ENCODE results near the gene TPRG1L.

DNA sequence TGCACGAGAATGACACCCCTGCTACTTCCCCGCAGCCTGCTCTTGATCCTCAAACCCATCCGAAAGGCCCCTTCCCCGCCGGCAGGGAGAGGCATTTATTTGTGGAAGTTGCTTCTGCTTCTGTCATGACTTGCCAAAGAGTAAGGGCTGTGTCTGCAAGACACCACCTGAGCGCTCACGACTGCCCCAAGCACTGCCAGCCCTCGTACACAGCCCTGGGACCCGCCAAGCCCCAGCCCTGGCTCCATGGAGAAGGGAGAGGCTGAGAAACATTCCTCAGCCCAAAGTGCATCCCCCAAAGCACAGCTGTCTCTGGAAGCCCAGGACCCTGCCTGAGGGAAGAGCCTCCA is 6.3 kb upstream of the TPRG1L start:
- no peak for TF ChIP-seq EZH2 (IDR thresholded peaks at IDR 0.05; ENCODE audit: insufficient read depth, low read length)
- TF ChIP-seq, protein P1, sequence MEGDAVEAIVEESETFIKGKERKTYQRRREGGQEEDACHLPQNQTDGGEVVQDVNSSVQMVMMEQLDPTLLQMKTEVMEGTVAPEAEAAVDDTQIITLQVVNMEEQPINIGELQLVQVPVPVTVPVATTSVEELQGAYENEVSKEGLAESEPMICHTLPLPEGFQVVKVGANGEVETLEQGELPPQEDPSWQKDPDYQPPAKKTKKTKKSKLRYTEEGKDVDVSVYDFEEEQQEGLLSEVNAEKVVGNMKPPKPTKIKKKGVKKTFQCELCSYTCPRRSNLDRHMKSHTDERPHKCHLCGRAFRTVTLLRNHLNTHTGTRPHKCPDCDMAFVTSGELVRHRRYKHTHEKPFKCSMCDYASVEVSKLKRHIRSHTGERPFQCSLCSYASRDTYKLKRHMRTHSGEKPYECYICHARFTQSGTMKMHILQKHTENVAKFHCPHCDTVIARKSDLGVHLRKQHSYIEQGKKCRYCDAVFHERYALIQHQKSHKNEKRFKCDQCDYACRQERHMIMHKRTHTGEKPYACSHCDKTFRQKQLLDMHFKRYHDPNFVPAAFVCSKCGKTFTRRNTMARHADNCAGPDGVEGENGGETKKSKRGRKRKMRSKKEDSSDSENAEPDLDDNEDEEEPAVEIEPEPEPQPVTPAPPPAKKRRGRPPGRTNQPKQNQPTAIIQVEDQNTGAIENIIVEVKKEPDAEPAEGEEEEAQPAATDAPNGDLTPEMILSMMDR (IDR thresholded peaks at IDR 0.05; ENCODE audit: insufficient read depth, low read depth, low read length): no peak
